HepG2 (cell line): Measurements from ENCODE around the gene ALG9. TPM values are rescaled to one million over a fixed set of nuclear protein-coding genes. Genes with fewer than 3 reads are reported as not detected.

Source experiments
- ATAC-seq: fragments of 200-7000 bp; cut with Tn5 transposase; 3 replicates; pipeline ENCODE4 v1.9.1; 2020; ENCODE audit warnings: mild to moderate bottlenecking, moderate library complexity
- BruUV-seq: library from RNA; stranded (reverse); fragments of 400-500 nt; replicated peaks from 2 replicates; lab custom pipeline; 2021; lab: Mats Ljungman, UMichigan
- CTCF ChIA-PET: fragments of 300-600 bp; formaldehyde crosslinking; extraction: SDS; loops from one replicate; lab custom pipeline; 2021; ENCODE audit warnings: low total read pairs, inconsistent platforms, low intra/inter-chr PET ratio; lab: Yijun Ruan, JAX
- POLR2A ChIA-PET: fragments of 350-600 bp; sonication (Branson Sonifier 250); formaldehyde crosslinking; loops from one replicate; lab custom pipeline; 2020; ENCODE audit warnings: antibody characterized with exemption, inconsistent platforms; lab: Yijun Ruan, JAX
- DNase-seq: peaks from one replicate; pipeline ENCODE4 v3.0.0-alpha.2; 2015; ENCODE audit warnings: low spot score
- FAIRE-seq: peaks from 3 replicates; lab custom pipeline; 2011; peaks lifted over from hg19 to GRCh38; lab: Jason Lieb, UNC
- H2AFZ ChIP-seq: one replicate; pipeline ENCODE4 v1.6.1; 2011; ENCODE audit warnings: low read length, inconsistent platforms
- H3K27ac ChIP-seq: fragments of 300-600 bp; 3 replicates; pipeline ENCODE4 v1.8.0; 2011; ENCODE audit warnings: mixed run types, mild to moderate bottlenecking, mixed read lengths, low read length, inconsistent platforms; ENCODE audit not compliant: insufficient read depth; ENCODE audit errors: extremely low read length
- H3K27me3 ChIP-seq, 2 experiments: fragments of 200-600 bp in 1 of 2; 2 replicates in 1 of 2; 3 replicates in 1 of 2; pipeline versions ENCODE4 v1.6.0 to v1.8.0; 2011; ENCODE audit warnings: low read length in 2 of 2, mild to moderate bottlenecking in 2 of 2, moderate library complexity in 2 of 2, inconsistent platforms in 1 of 2; ENCODE audit not compliant: insufficient read depth in 2 of 2, control insufficient read depth in 1 of 2
- H3K36me3 ChIP-seq, 2 experiments: fragments of 200-600 bp in 1 of 2; replicated peaks in 1 of 2; 2 replicates in 1 of 2; 3 replicates in 1 of 2; pipeline versions ENCODE4 v1.5.1 to v1.8.0; 2011; ENCODE audit warnings: low read length in 2 of 2, inconsistent platforms in 1 of 2; ENCODE audit not compliant: insufficient read depth in 2 of 2, control insufficient read depth in 1 of 2
- H3K4me1 ChIP-seq: 2 replicates; pipeline ENCODE4 v1.5.1; 2012; ENCODE audit warnings: low read length, inconsistent platforms; ENCODE audit not compliant: insufficient read depth
- H3K4me2 ChIP-seq: 2 replicates; pipeline ENCODE4 v1.6.0; 2011; ENCODE audit warnings: low read depth, low read length, inconsistent platforms
- H3K4me3 ChIP-seq, 3 experiments: fragments of 200-600 bp in 1 of 3; sonication (generic), shearing (Covaris generic) in 1 of 3; replicated peaks in 1 of 3; 2 replicates each; pipeline ENCODE4 v1.5.1; 2011 to 2016; ENCODE audit warnings: low read length in 3 of 3, inconsistent platforms in 2 of 3, low read depth in 2 of 3, mild to moderate bottlenecking in 2 of 3, control low read depth in 1 of 3, mixed read lengths in 1 of 3; ENCODE audit not compliant: insufficient read depth in 1 of 3
- H3K79me2 ChIP-seq: one replicate; pipeline ENCODE4 v1.6.1; 2011; ENCODE audit warnings: low read length, inconsistent platforms; ENCODE audit not compliant: insufficient read depth
- H3K9ac ChIP-seq: 2 replicates; pipeline ENCODE4 v1.6.0; 2011; ENCODE audit warnings: mild to moderate bottlenecking, low read depth, low read length, inconsistent platforms; ENCODE audit not compliant: insufficient read depth
- H3K9me3 ChIP-seq: 2 replicates; pipeline ENCODE4 v1.5.1; 2012; ENCODE audit warnings: mild to moderate bottlenecking, low read length
- H4K20me1 ChIP-seq: 2 replicates; pipeline ENCODE4 v1.6.0; 2011; ENCODE audit warnings: inconsistent platforms, mild to moderate bottlenecking, low read length, moderate library complexity; ENCODE audit not compliant: insufficient read depth
- BHLHE40 ChIP-seq: IDR thresholded peaks from 2 replicates; pipeline ENCODE4 v1.6.1; 2011; ENCODE audit warnings: low read length, improper control_type of control experiment
- ETS1 ChIP-seq: sonication (generic); formaldehyde crosslinking; IDR thresholded peaks from 2 replicates; pipeline ENCODE4 v1.4.0; 2020; ENCODE audit warnings: missing genetic modification reagents
- HES4 ChIP-seq: sonication (generic); formaldehyde crosslinking; IDR thresholded peaks from 2 replicates; pipeline ENCODE4 v1.9.0; 2021; ENCODE audit warnings: mild to moderate bottlenecking, missing genetic modification reagents, borderline replicate concordance
- JUND ChIP-seq: sonication (generic); formaldehyde crosslinking; IDR thresholded peaks from 2 replicates; pipeline ENCODE4 v1.8.0; 2022; ENCODE audit warnings: mild to moderate bottlenecking, missing genetic modification reagents
- KLF11 ChIP-seq: IDR thresholded peaks from 2 replicates; pipeline ENCODE4 v1.6.1; 2016; ENCODE audit warnings: missing compliant biosample characterization
- MXI1 ChIP-seq: IDR thresholded peaks from 3 replicates; pipeline ENCODE4 v1.6.1; 2012; ENCODE audit warnings: low read depth, low read length, inconsistent platforms, borderline replicate concordance
- NCOA5 ChIP-seq: sonication (generic); formaldehyde crosslinking; IDR thresholded peaks from 2 replicates; pipeline ENCODE4 v1.4.0; 2020; ENCODE audit warnings: missing genetic modification reagents
- TBX2 ChIP-seq: sonication (generic); formaldehyde crosslinking; IDR thresholded peaks from 2 replicates; pipeline ENCODE4 v1.5.0; 2020; ENCODE audit warnings: missing genetic modification reagents, mild to moderate bottlenecking, borderline replicate concordance
- UBTF ChIP-seq: sonication (generic); formaldehyde crosslinking; IDR thresholded peaks from 2 replicates; pipeline ENCODE4 v1.4.0; 2020; ENCODE audit warnings: mild to moderate bottlenecking, missing genetic modification reagents
- ZBTB39 ChIP-seq: sonication (generic); formaldehyde crosslinking; IDR thresholded peaks from 2 replicates; pipeline ENCODE4 v1.5.0; 2020; ENCODE audit warnings: missing genetic modification reagents
- ZMAT3 ChIP-seq: sonication (generic); formaldehyde crosslinking; conservative IDR thresholded peaks from 2 replicates; pipeline ENCODE4 v1.7.0; 2021; ENCODE audit warnings: missing genetic modification reagents
- ZNF207 ChIP-seq: fragments of 450-650 bp; IDR thresholded peaks from 2 replicates; pipeline ENCODE4 v1.6.1; 2016; ENCODE audit warnings: antibody characterized with exemption, borderline replicate concordance
- ZNF331 ChIP-seq: sonication (generic); formaldehyde crosslinking; IDR thresholded peaks from 2 replicates; pipeline ENCODE4 v1.4.0; 2020; ENCODE audit warnings: missing genetic modification reagents
- ZNF44 ChIP-seq: sonication (generic); formaldehyde crosslinking; IDR thresholded peaks from 2 replicates; pipeline ENCODE4 v1.5.1; 2020; ENCODE audit warnings: mild to moderate bottlenecking, missing genetic modification reagents
- ZNF670 ChIP-seq: sonication (generic); formaldehyde crosslinking; IDR thresholded peaks from 2 replicates; pipeline ENCODE4 v1.8.0; 2022; ENCODE audit warnings: mild to moderate bottlenecking, missing genetic modification reagents, borderline replicate concordance
- ZNF691 ChIP-seq: sonication (generic); formaldehyde crosslinking; IDR thresholded peaks from 2 replicates; pipeline ENCODE4 v1.4.0; 2020; ENCODE audit warnings: missing genetic modification reagents, low read depth, mild to moderate bottlenecking, borderline replicate concordance
- ZSCAN30 ChIP-seq: sonication (generic); formaldehyde crosslinking; IDR thresholded peaks from 2 replicates; pipeline ENCODE4 v1.5.0; 2020; ENCODE audit warnings: mild to moderate bottlenecking, missing genetic modification reagents
- ZSCAN9 ChIP-seq: IDR thresholded peaks from 2 replicates; pipeline ENCODE4 v1.6.1; 2016; ENCODE audit warnings: borderline replicate concordance
- WGBS: methylation state at CpG from one replicate; pipeline ENCODE4 v1.1.6; 2017; ENCODE audit warnings: low lambda C conversion rate; 5-methylcytosine and 5-hydroxymethylcytosine counted together
- in situ Hi-C: cut with HindIII; loops from 2 replicates; pipeline ENCODE4 v1.10.0; 2017; ENCODE audit warnings: low pct_unique_long_range_greater_than_20kb; ENCODE audit not compliant: extremely low pct_ligation_motif_present
- intact Hi-C: fragments of 100-400 bp; cut with micrococcal nuclease; formaldehyde crosslinking; loops from one replicate; pipeline ENCODE4 v1.10.0; 2022; ENCODE audit not compliant: unreplicated experiment
- polyA plus RNA-seq, 8 experiments: library from polyadenylated mRNA; depleted of rRNA in 3 of 8; stranded (reverse) in 7 of 8; unstranded in 1 of 8; fragments of >200 nt; fragmentation: Illumina TruSeq in 4 of 8; extraction: Trizol in 4 of 8; gene quantifications; 2 replicates each; pipeline versions ENCODE4 v1.2.1 to v1.2.3, GENCODE V29; 2011 to 2016; ENCODE audit warnings: low read depth in 4 of 8, missing spikeins in 1 of 8, mixed read lengths in 1 of 8; ENCODE audit not compliant: insufficient read depth in 1 of 8
- total RNA-seq, 5 experiments: library from RNA; depleted of rRNA; stranded (reverse); fragments of >200 nt; fragmentation: Illumina TruSeq; extraction: Trizol; gene quantifications; 2 replicates each; pipeline ENCODE4 v1.2.3, GENCODE V29; 2016; ENCODE audit warnings: low read depth in 1 of 5

The ALG9 gene
- total and polyA plus RNA-seq, 2 of the 13 experiments (the other 11 are each of a cell fraction or from before 2014, with no cell fraction given), result 39.4 to 40.6 TPM

GRCh38 chr11:111743700-111744099 is 127.7 kb downstream of the ALG9 start (continued):
- TF ChIP-seq UBTF (no peak), ZSCAN9 (no peak), HES4 (CRISPR knock-in tag) (no peak)
- TF ChIP-seq, all 625 proteins: peak for 0

- peaks cover 21% of the 10 kb centered on the region for H3K4me1 ChIP-seq
- in situ Hi-C loops, result no loop called here
- no peak overlapping the region for H2AFZ ChIP-seq
- FAIRE-seq (no peak), DNase-seq (no peak), ATAC-seq (no peak)
- no peak overlapping the region for H3K4me2 ChIP-seq
- no peaks in the 10 kb centered on the region for H3K9me3 ChIP-seq
- intact Hi-C loops, result no loop called here
- 96% methylated on average over 2 of the region's 2 CpGs for WGBS
- peaks cover 6 to 56% of the 10 kb centered on the region in 2 experiments for H3K36me3 ChIP-seq
- no peaks in the 10 kb centered on the region for H4K20me1 ChIP-seq
- no peak overlapping the region for H3K9ac ChIP-seq
- ChIA-PET POLR2A (no interaction called here), CTCF (no interaction called here)
- no peak overlapping the region for H3K27ac ChIP-seq
- H3K4me3 ChIP-seq, result no peak overlapping the region
- H3K79me2 ChIP-seq, result no peaks in the 10 kb centered on the region
- H3K27me3 ChIP-seq, result no peaks in the 10 kb centered on the region
- BruUV-seq, result no TSS peak
- TF ChIP-seq TBX2 (CRISPR knock-in tag) (no peak), ZMAT3 (no peak), ZNF44 (CRISPR knock-in tag) (no peak), ZNF207 (no peak), NCOA5 (CRISPR knock-in tag) (no peak), MXI1 (no peak), ZBTB39 (CRISPR knock-in tag) (no peak), KLF11 (CRISPR knock-in tag) (no peak), ETS1 (no peak), ZNF670 (CRISPR knock-in tag) (no peak), ZSCAN30 (CRISPR knock-in tag) (no peak), ZNF331 (CRISPR knock-in tag) (no peak), BHLHE40 (no peak), ZNF691 (CRISPR knock-in tag) (no peak), JUND (no peak)
These were observed 129.6 kb downstream of the ALG9 start for GRCh38 chr11:111741751-111742150.
